Immature natural killer cell (primary cell): ENCODE data around the gene BTNL8. TPM values are rescaled to one million over a fixed set of nuclear protein-coding genes. Genes with fewer than 3 reads are reported as not detected.

ENCODE experiments used
- DNase-seq, 3 donors: peaks; one replicate each; pipeline ENCODE4 v3.0.0; 2022; ENCODE audit warnings: mixed read lengths in 1 of 3
- H3K27ac Mint-ChIP-seq, 6 donors: one replicate each; pipeline ENCODE4 v1.8.0; 2020; ENCODE audit warnings: mixed read lengths in 6 of 6, mild to moderate bottlenecking in 5 of 6, inconsistent platforms in 4 of 6, moderate library complexity in 3 of 6
- H3K27me3 Mint-ChIP-seq, 3 donors: one replicate each; pipeline ENCODE4 v1.8.0; 2020 to 2021; ENCODE audit warnings: low read depth in 3 of 3, mild to moderate bottlenecking in 3 of 3, mixed read lengths in 3 of 3, moderate library complexity in 3 of 3, inconsistent platforms in 1 of 3
- H3K36me3 Mint-ChIP-seq, 3 donors: one replicate each; pipeline ENCODE4 v1.8.0; 2020; ENCODE audit warnings: mixed read lengths in 3 of 3, inconsistent platforms in 2 of 3, mild to moderate bottlenecking in 2 of 3
- H3K4me1 Mint-ChIP-seq, 2 donors: one replicate each; pipeline ENCODE4 v1.8.0; 2020; ENCODE audit warnings: inconsistent platforms in 2 of 2, mild to moderate bottlenecking in 2 of 2, mixed read lengths in 2 of 2, moderate library complexity in 1 of 2
- H3K4me3 Mint-ChIP-seq, 5 donors: one replicate each; pipeline ENCODE4 v1.8.0; 2020; ENCODE audit warnings: mild to moderate bottlenecking in 5 of 5, mixed read lengths in 5 of 5, inconsistent platforms in 3 of 5, moderate library complexity in 3 of 5
- H3K9me3 Mint-ChIP-seq, 6 donors: one replicate each; pipeline ENCODE4 v1.8.0; 2020; ENCODE audit warnings: mild to moderate bottlenecking in 6 of 6, mixed read lengths in 6 of 6, inconsistent platforms in 4 of 6, moderate library complexity in 3 of 6
- polyA plus RNA-seq, 3 donors: library from polyadenylated mRNA; unstranded; fragments of 300-500 nt; fragmentation: Illumina TruSeq; gene quantifications; one replicate each; pipeline ENCODE4 v1.2.3, GENCODE V29; 2021

The BTNL8 gene
- polyA plus RNA-seq, 3 donors from 2014 or later = not detected

DNA sequence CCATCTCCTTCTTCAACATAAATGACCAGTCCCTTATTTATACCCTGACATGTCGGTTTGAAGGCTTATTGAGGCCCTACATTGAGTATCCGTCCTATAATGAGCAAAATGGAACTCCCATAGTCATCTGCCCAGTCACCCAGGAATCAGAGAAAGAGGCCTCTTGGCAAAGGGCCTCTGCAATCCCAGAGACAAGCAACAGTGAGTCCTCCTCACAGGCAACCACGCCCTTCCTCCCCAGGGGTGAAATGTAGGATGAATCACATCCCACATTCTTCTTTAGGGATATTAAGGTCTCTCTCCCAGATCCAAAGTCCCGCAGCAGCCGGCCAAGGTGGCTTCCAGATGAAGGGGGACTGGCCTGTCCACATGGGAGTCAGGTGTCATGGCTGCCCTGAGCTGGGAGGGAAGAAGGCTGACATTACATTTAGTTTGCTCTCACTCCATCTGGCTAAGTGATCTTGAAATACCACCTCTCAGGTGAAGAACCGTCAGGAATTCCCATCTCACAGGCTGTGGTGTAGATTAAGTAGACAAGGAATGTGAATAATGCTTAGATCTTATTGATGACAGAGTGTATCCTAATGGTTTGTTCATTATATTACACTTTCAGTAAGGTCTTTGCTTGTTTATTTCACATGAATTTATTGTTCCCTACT lies 51.5 kb downstream of the BTNL8 start:
- H3K27me3 Mint-ChIP-seq = peaks cover 0 to 3% (median 0%) of the 10 kb centered on the region in 3 donors
- H3K27ac Mint-ChIP-seq = no peak overlapping the region
- no peak for DNase-seq
- no peaks in the 10 kb centered on the region for H3K36me3 Mint-ChIP-seq
- no peaks in the 10 kb centered on the region for H3K9me3 Mint-ChIP-seq
- no peaks in the 10 kb centered on the region for H3K4me1 Mint-ChIP-seq
- no peak overlapping the region for H3K4me3 Mint-ChIP-seq

- no peak overlapping the region for H3K27ac Mint-ChIP-seq
- DNase-seq = no peak
- no peak overlapping the region for H3K4me3 Mint-ChIP-seq
- no peaks in the 10 kb centered on the region for H3K36me3 Mint-ChIP-seq
- H3K27me3 Mint-ChIP-seq = peaks cover 4 to 13% (median 6%) of the 10 kb centered on the region in 3 donors
- H3K9me3 Mint-ChIP-seq = no peaks in the 10 kb centered on the region
- H3K4me1 Mint-ChIP-seq = peaks cover 5 to 8% of the 10 kb centered on the region in 2 donors
Measured at GRCh38 chr5:180959661-180960060, 60.7 kb downstream of the BTNL8 start.

GRCh38 chr5:180960209-180960608 lies 61.2 kb downstream of the BTNL8 start:
- H3K4me3 Mint-ChIP-seq = no peak overlapping the region
- DNase-seq = no peak
- no peaks in the 10 kb centered on the region for H3K9me3 Mint-ChIP-seq
- H3K4me1 Mint-ChIP-seq = peaks cover 5 to 8% of the 10 kb centered on the region in 2 donors
- H3K36me3 Mint-ChIP-seq = no peaks in the 10 kb centered on the region
- H3K27me3 Mint-ChIP-seq = peaks cover 4 to 17% (median 6%) of the 10 kb centered on the region in 3 donors
- no peak overlapping the region for H3K27ac Mint-ChIP-seq

GRCh38 chr5:180969406-180969805 lies 70.4 kb downstream of the BTNL8 start:
- no peak for DNase-seq
- Mint-ChIP-seq H3K36me3 (no peaks in the 10 kb centered on the region), H3K4me3 (no peak overlapping the region), H3K27ac (no peak overlapping the region), H3K4me1 (no peaks in the 10 kb centered on the region), H3K9me3 (no peaks in the 10 kb centered on the region), H3K27me3 (peaks cover 0 to 12% (median 1%) of the 10 kb centered on the region in 3 donors)

DNA sequence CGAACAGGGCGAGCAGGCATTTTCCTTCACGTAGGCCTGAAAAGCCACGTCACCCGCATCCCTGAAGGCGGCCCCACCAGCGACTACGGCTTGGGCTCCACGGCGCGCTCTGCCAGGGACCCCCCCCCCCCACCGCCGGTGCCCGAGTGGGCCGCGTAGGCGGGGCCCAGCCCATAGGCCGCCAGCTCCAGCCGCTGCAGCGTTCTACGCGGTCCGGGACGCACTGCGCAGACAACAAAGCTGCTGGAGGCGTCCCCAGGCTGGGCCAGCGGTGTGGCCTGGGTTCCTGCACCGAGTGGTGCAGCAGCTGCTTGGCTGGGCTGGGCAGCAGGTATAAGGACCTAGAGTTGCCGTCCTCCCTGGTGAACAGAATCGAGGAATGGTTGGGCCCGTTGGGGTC lies 71.4 kb downstream of the BTNL8 start:
- Mint-ChIP-seq H3K4me3 (no peak overlapping the region), H3K27ac (no peak overlapping the region), H3K36me3 (no peaks in the 10 kb centered on the region), H3K4me1 (no peaks in the 10 kb centered on the region), H3K27me3 (peaks cover 0 to 6% (median 1%) of the 10 kb centered on the region in 3 donors), H3K9me3 (no peaks in the 10 kb centered on the region)
- DNase-seq = no peak

DNA sequence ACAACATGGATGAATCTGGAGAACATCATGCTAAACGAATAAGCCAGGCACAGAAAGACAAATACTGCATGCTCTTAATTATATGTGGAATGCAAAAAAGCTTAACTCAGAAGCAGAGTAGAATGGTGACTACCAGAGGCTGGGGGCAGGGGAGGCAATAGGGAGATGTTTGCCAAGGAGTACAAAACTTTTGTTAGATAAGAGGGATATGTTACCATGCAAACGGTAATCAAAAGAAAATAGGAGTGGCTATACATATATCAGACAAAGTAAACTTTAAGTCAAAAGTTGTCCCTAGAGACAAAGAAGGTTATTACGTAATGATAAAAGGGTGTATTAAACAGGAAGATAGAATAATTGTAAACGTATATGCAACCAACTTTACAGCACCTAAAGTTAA lies 71.9 kb downstream of the BTNL8 start:
- Mint-ChIP-seq H3K4me1 (no peaks in the 10 kb centered on the region), H3K9me3 (no peaks in the 10 kb centered on the region), H3K4me3 (no peak overlapping the region), H3K27me3 (peaks cover 0 to 5% (median 1%) of the 10 kb centered on the region in 3 donors), H3K36me3 (no peaks in the 10 kb centered on the region), H3K27ac (no peak overlapping the region)
- no peak for DNase-seq

GRCh38 chr5:180974612-180975315 lies 75.8 kb downstream of the BTNL8 start:
- H3K4me1 Mint-ChIP-seq = no peaks in the 10 kb centered on the region
- peaks cover 0 to 3% (median 1%) of the 10 kb centered on the region in 3 donors for H3K27me3 Mint-ChIP-seq
- no peaks in the 10 kb centered on the region for H3K9me3 Mint-ChIP-seq
- H3K4me3 Mint-ChIP-seq = no peak overlapping the region
- H3K27ac Mint-ChIP-seq = no peak overlapping the region
- DNase-seq = no peak
- H3K36me3 Mint-ChIP-seq = no peaks in the 10 kb centered on the region

DNA sequence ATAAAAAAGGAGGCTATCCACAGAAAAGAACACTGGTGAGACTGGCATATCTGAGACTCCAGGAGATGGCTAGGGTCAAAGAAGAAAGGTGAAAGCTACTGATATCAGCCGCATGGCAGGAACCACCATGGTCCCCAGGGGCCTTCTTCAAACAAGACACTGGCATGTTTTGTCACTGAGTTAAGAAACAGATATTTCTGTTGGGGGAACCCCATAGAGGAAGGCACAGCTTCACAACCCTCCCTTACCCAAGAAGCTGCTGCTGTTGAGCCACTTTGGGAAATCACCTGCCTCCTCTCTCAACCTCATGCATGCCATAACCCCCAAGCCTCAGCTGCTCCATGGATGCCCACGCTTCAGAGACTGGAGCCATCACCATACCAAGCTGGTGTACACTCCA lies 76.4 kb downstream of the BTNL8 start:
- Mint-ChIP-seq H3K4me1 (no peaks in the 10 kb centered on the region), H3K27me3 (peaks cover 0 to 3% (median 1%) of the 10 kb centered on the region in 3 donors), H3K9me3 (no peaks in the 10 kb centered on the region), H3K27ac (no peak overlapping the region), H3K4me3 (no peak overlapping the region), H3K36me3 (no peaks in the 10 kb centered on the region)
- DNase-seq = no peak

GRCh38 chr5:180976518-180976917 lies 77.6 kb downstream of the BTNL8 start:
- no peaks in the 10 kb centered on the region for H3K36me3 Mint-ChIP-seq
- H3K4me1 Mint-ChIP-seq = no peaks in the 10 kb centered on the region
- H3K9me3 Mint-ChIP-seq = no peaks in the 10 kb centered on the region
- H3K4me3 Mint-ChIP-seq = no peak overlapping the region
- no peak overlapping the region for H3K27ac Mint-ChIP-seq
- DNase-seq = no peak
- H3K27me3 Mint-ChIP-seq = peaks cover 1 to 4% (median 1%) of the 10 kb centered on the region in 3 donors

- H3K4me3 Mint-ChIP-seq = no peak overlapping the region
- H3K27ac Mint-ChIP-seq = no peak overlapping the region
- H3K4me1 Mint-ChIP-seq = no peaks in the 10 kb centered on the region
- H3K27me3 Mint-ChIP-seq = peaks cover 1 to 6% (median 4%) of the 10 kb centered on the region in 3 donors
- H3K36me3 Mint-ChIP-seq = no peaks in the 10 kb centered on the region
- DNase-seq = no peak
- no peaks in the 10 kb centered on the region for H3K9me3 Mint-ChIP-seq
Measured at GRCh38 chr5:180977852-180978251, 78.9 kb downstream of the BTNL8 start.

GRCh38 chr5:180982008-180982741 lies 83.2 kb downstream of the BTNL8 start:
- no peak overlapping the region for H3K27ac Mint-ChIP-seq
- H3K36me3 Mint-ChIP-seq = no peaks in the 10 kb centered on the region
- H3K9me3 Mint-ChIP-seq = no peaks in the 10 kb centered on the region
- peaks cover 0 to 6% (median 6%) of the 10 kb centered on the region in 3 donors for H3K27me3 Mint-ChIP-seq
- no peak overlapping the region for H3K4me3 Mint-ChIP-seq
- DNase-seq = no peak
- H3K4me1 Mint-ChIP-seq = no peaks in the 10 kb centered on the region

GRCh38 chr5:180988016-180988415 lies 89.1 kb downstream of the BTNL8 start:
- H3K27ac Mint-ChIP-seq = no peak overlapping the region
- no peaks in the 10 kb centered on the region for H3K36me3 Mint-ChIP-seq
- peaks cover 0 to 12% (median 0%) of the 10 kb centered on the region in 3 donors for H3K27me3 Mint-ChIP-seq
- H3K4me1 Mint-ChIP-seq = no peaks in the 10 kb centered on the region
- no peak overlapping the region for H3K4me3 Mint-ChIP-seq
- no peak for DNase-seq
- peaks cover 0 to 2% (median 0%) of the 10 kb centered on the region in 6 donors for H3K9me3 Mint-ChIP-seq

DNA sequence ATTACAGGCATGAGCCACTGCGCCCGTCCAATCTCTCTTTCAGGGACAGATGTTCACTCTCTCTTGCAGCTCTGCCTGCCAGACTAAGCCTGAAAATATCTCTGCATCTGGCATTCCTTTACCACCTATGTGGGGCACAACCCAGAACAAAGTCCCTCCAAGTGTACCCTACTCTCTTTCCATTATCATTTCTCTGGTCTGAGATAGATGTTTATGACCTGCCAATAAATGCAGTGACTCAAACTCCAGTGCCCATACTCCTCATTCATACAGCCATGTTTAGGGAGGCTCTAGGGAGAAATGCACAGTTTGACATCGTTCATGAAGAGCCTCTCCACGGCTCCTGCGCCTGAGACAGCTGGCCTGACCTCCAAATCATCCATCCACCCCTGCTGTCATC lies 89.6 kb downstream of the BTNL8 start, which contains the start of gene BTNL3:
BTNL3 (plus strand) TSS at position 255 of the 400 bp plus-strand sequence. CDS start 183 bp downstream, outside the sequence.
- Mint-ChIP-seq H3K27me3 (peaks cover 0 to 12% (median 0%) of the 10 kb centered on the region in 3 donors), H3K27ac (no peak within 1 kb of the TSS), H3K4me3 (no peak within 1 kb of the TSS), H3K36me3 (no peaks in the 10 kb centered on the region), H3K9me3 (peaks cover 0 to 2% (median 0%) of the 10 kb centered on the region in 6 donors), H3K4me1 (no peaks in the 10 kb centered on the region)
- no peak for DNase-seq
